PC-3 (cell line): Measurements from ENCODE around the gene MEGF6. TPM values are rescaled to one million over a fixed set of nuclear protein-coding genes. Genes with fewer than 3 reads are reported as not detected.

ENCODE experiments used
- ATAC-seq: fragments of 200-7000 bp; cut with Tn5 transposase; 2 replicates; pipeline ENCODE4 v1.9.1; 2020; ENCODE audit warnings: mild to moderate bottlenecking, moderate library complexity
- BruUV-seq: library from RNA; stranded (reverse); fragments of 400-500 nt; replicated peaks from 2 replicates; lab custom pipeline; 2021; lab: Mats Ljungman, UMichigan
- CTCF ChIA-PET: fragments of 300-600 bp; sonication (Branson Sonifier 250); formaldehyde crosslinking; loops from one replicate; lab custom pipeline; 2022; ENCODE audit warnings: antibody characterized with exemption; lab: Charles Lee
- POLR2A ChIA-PET: fragments of 300-600 bp; sonication (Branson Sonifier 250); formaldehyde crosslinking; loops from one replicate; lab custom pipeline; 2022; ENCODE audit warnings: antibody characterized with exemption; ENCODE audit not compliant: unreplicated experiment; lab: Charles Lee
- DNase-seq: peaks from one replicate; pipeline ENCODE4 v3.0.0-alpha.2; 2015
- H2AFZ ChIP-seq: fragments of 300-600 bp; sonication (generic); 2 replicates; pipeline ENCODE4 v1.6.0; 2016; ENCODE audit warnings: antibody characterized with exemption, low read length
- H3F3A ChIP-seq: fragments of 300-600 bp; sonication (generic); one replicate; pipeline ENCODE4 v1.6.0; 2017; ENCODE audit warnings: antibody characterized with exemption, low read length, control low read depth, mild to moderate bottlenecking; ENCODE audit not compliant: unreplicated experiment
- H3K27ac ChIP-seq: fragments of 300-600 bp; sonication (generic); 2 replicates; pipeline ENCODE4 v1.5.1; 2016; ENCODE audit warnings: mild to moderate bottlenecking, low read length
- H3K27me3 ChIP-seq: fragments of 300-600 bp; sonication (generic); 2 replicates; pipeline ENCODE4 v1.6.1; 2016; ENCODE audit warnings: low read length, mixed read lengths
- H3K36me3 ChIP-seq: fragments of 300-600 bp; sonication (generic); 2 replicates; pipeline ENCODE4 v1.6.1; 2016; ENCODE audit warnings: low read depth, mixed run types, low read length, mixed read lengths
- H3K4me1 ChIP-seq: fragments of 300-600 bp; sonication (generic); 2 replicates; pipeline ENCODE4 v1.5.1; 2016; ENCODE audit warnings: low read length; ENCODE audit not compliant: insufficient read depth
- H3K4me2 ChIP-seq: fragments of 300-600 bp; sonication (generic); 2 replicates; pipeline ENCODE4 v1.6.0; 2016; ENCODE audit warnings: low read length
- H3K4me3 ChIP-seq: fragments of 300-600 bp; sonication (generic); 2 replicates; pipeline ENCODE4 v1.5.1; 2016; ENCODE audit warnings: mild to moderate bottlenecking, low read length, mixed read lengths
- H3K79me2 ChIP-seq: fragments of 300-600 bp; sonication (generic); 2 replicates; pipeline ENCODE4 v1.6.1; 2017; ENCODE audit warnings: low read length, mixed read lengths
- H3K9ac ChIP-seq: fragments of 300-600 bp; sonication (generic); 2 replicates; pipeline ENCODE4 v1.6.0; 2016; ENCODE audit warnings: mild to moderate bottlenecking, low read length
- H3K9me2 ChIP-seq: fragments of 300-600 bp; sonication (generic); replicated peaks from 2 replicates; pipeline ENCODE4 v1.6.1; 2016; ENCODE audit warnings: mixed run types, low read length, mixed read lengths
- H3K9me3 ChIP-seq: fragments of 300-600 bp; sonication (generic); 2 replicates; pipeline ENCODE4 v1.6.1; 2016; ENCODE audit warnings: low read length, mixed read lengths
- H4K20me1 ChIP-seq: fragments of 300-600 bp; sonication (generic); 2 replicates; pipeline ENCODE4 v1.6.1; 2016; ENCODE audit warnings: low read length, mixed read lengths
- EZH2 ChIP-seq: fragments of 300-600 bp; sonication (generic); IDR thresholded peaks from one replicate; pipeline ENCODE4 v1.6.1; 2017; ENCODE audit warnings: antibody characterized with exemption, mild to moderate bottlenecking, low read length; ENCODE audit not compliant: unreplicated experiment
- EZH2phosphoT487 ChIP-seq: fragments of 300-600 bp; sonication (generic); IDR thresholded peaks from 2 replicates; pipeline ENCODE4 v1.6.1; 2018; ENCODE audit warnings: mild to moderate bottlenecking, antibody characterized with exemption, low read length, borderline replicate concordance
- intact Hi-C: fragments of 100-400 bp; cut with micrococcal nuclease; formaldehyde crosslinking; loops from 2 replicates; pipeline ENCODE4 v1.9.0; 2023
- total RNA-seq: library from RNA; depleted of rRNA; stranded (reverse); fragments of >200 nt; gene quantifications from 2 replicates; pipeline ENCODE4 v1.2.3, GENCODE V29; 2014
- TF ChIP-seq, protein P1 (sequence below): fragments of 300-600 bp; sonication (generic); conservative IDR thresholded peaks from 2 replicates; pipeline ENCODE4 v1.5.1; 2017; ENCODE audit warnings: antibody characterized with exemption, low read depth, mild to moderate bottlenecking, low read length

The MEGF6 gene
- total RNA-seq, 1 experiment from 2014 or later = 32.5 TPM

DNA sequence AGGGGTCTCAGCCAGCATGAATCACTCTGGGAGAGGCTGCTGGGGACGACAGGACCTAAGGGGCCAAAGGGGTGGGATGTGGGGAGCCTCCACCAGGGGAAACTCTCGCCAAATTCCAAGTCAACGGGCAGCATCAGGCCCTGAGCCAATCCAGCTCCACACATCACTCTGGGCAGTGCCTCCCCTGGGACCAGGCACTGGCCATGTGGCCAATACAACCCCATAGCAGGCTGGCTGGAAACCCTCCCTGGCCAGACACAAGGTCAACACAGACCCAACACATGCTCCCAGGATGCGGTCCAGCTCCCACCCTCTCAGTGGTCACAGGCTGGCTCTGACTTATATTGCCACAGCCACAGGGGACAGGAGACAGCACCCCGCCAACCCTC, 60.0 kb downstream of the MEGF6 start:
- no peak for ATAC-seq

DNA sequence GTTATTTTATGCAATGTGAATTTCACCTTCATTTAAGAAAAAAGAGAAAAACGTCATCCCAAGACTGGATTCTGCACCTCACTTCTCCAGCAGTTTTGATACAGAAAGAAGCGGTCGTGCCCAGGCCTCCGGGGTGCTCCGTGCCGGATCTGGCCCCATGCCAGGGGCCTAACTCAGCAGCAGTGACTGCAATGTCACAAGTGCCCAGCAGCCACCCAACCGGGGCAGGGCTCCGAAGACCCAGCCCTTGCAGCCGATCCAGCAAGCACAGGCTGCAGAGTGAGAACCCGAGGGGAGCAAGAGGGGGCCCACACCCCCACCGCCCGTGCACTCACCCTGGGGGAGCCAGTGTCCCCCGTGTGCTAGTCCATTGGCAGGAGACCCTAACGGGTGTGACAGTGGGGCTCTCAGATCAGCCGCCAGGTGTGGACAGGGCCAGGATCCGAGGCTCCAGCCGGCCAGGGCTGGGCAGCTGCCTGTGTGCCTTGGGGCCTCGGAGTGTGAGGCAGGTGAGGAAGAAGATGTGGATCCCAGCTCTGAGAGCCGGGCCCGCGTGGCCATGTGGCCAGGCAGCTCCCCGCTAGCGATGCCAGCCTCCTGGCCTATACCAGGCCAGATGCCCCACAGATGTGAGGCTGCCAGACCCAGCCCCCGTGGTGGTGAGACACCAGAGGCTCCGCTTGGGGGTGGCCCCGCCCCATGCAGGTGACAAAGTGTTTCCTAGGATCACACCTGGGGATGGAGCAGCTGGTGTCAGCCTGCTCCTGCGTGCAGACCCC, 60.6 kb downstream of the MEGF6 start:
- Histone ChIP-seq H3K27ac (no peak overlapping the region), H3K4me2 (no peak overlapping the region), H2AFZ (no peak overlapping the region), H3K9ac (no peak overlapping the region), H3K4me1 (peaks cover 20% of the 10 kb centered on the region), H3K4me3 (no peak overlapping the region), H3K36me3 (no peaks in the 10 kb centered on the region), H3K27me3 (no peaks in the 10 kb centered on the region), H4K20me1 (no peaks in the 10 kb centered on the region), H3K9me3 (no peaks in the 10 kb centered on the region), H3K9me2 (no peaks in the 10 kb centered on the region), H3K79me2 (no peaks in the 10 kb centered on the region), H3F3A (no peaks in the 10 kb centered on the region)
- ChIA-PET CTCF (no interaction called here), POLR2A (no interaction called here)
- intact Hi-C loops = no loop called here
- TF ChIP-seq, protein P1, sequence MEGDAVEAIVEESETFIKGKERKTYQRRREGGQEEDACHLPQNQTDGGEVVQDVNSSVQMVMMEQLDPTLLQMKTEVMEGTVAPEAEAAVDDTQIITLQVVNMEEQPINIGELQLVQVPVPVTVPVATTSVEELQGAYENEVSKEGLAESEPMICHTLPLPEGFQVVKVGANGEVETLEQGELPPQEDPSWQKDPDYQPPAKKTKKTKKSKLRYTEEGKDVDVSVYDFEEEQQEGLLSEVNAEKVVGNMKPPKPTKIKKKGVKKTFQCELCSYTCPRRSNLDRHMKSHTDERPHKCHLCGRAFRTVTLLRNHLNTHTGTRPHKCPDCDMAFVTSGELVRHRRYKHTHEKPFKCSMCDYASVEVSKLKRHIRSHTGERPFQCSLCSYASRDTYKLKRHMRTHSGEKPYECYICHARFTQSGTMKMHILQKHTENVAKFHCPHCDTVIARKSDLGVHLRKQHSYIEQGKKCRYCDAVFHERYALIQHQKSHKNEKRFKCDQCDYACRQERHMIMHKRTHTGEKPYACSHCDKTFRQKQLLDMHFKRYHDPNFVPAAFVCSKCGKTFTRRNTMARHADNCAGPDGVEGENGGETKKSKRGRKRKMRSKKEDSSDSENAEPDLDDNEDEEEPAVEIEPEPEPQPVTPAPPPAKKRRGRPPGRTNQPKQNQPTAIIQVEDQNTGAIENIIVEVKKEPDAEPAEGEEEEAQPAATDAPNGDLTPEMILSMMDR = no peak
- TF ChIP-seq EZH2phosphoT487 (no peak), EZH2 (no peak)
- DNase-seq (no peak), ATAC-seq (no peak)
- no TSS peak for BruUV-seq

More for the DNA sequence above, 60.0 kb downstream of the MEGF6 start:
- no TSS peak for BruUV-seq
- Histone ChIP-seq H3K36me3 (no peaks in the 10 kb centered on the region), H3K4me1 (peaks cover 20% of the 10 kb centered on the region), H3K9ac (no peak overlapping the region), H3K27ac (no peak overlapping the region), H3K9me3 (no peaks in the 10 kb centered on the region), H3K9me2 (no peaks in the 10 kb centered on the region), H3F3A (no peaks in the 10 kb centered on the region), H3K4me2 (no peak overlapping the region), H3K27me3 (no peaks in the 10 kb centered on the region), H2AFZ (no peak overlapping the region), H4K20me1 (no peaks in the 10 kb centered on the region), H3K79me2 (no peaks in the 10 kb centered on the region), H3K4me3 (no peak overlapping the region)
- ChIA-PET POLR2A (no interaction called here), CTCF (no interaction called here)
- no peak for DNase-seq
- intact Hi-C loops = no loop called here
- TF ChIP-seq EZH2 = no peak
- TF ChIP-seq, protein P1 = no peak

DNA sequence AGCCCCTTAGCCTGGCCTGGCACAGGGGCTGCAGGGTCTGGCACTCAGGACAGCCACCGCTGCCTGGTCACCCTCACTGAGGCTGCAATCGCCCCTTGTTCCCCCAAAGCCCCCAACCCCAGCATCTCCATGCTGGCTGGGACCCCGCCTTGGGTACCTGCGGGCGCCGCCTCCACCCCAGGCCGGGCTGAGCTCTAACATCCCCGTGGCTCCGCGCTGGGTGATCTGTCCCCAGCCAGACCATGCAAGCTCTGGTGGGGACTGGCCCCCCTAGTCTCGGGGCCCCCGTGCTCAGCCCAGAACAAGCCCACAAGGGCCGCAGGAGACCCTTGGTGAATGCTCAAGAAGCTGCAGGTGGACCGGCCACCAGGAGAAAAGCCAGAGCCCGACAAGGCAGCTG, 62.4 kb downstream of the MEGF6 start:
- no peaks in the 10 kb centered on the region for H3K79me2 ChIP-seq
- no peak for DNase-seq
- H2AFZ ChIP-seq = no peak overlapping the region
- no peak overlapping the region for H3K27ac ChIP-seq
- H3K4me2 ChIP-seq = no peak overlapping the region
- intact Hi-C loops = no loop called here
- no peaks in the 10 kb centered on the region for H3K9me3 ChIP-seq
- H3K4me3 ChIP-seq = no peak overlapping the region
- H3K9ac ChIP-seq = no peak overlapping the region
- no peaks in the 10 kb centered on the region for H4K20me1 ChIP-seq
- POLR2A ChIA-PET = no interaction called here
- no peaks in the 10 kb centered on the region for H3K36me3 ChIP-seq
- no peaks in the 10 kb centered on the region for H3F3A ChIP-seq
- CTCF ChIA-PET = no interaction called here
- no peaks in the 10 kb centered on the region for H3K27me3 ChIP-seq
- TF ChIP-seq, protein P1 = no peak
- no peak for TF ChIP-seq EZH2
- no peaks in the 10 kb centered on the region for H3K9me2 ChIP-seq
- peaks cover 23% of the 10 kb centered on the region for H3K4me1 ChIP-seq
- no TSS peak for BruUV-seq
- ATAC-seq = no peak
